HepG2 (cell line): ENCODE measurements around the gene AGFG1. TPM values are rescaled to one million over a fixed set of nuclear protein-coding genes. Genes with fewer than 3 reads are reported as not detected.

ENCODE experiments used
- CHCHD3 ChIP-seq: sonication (generic); formaldehyde crosslinking; IDR thresholded peaks from 2 replicates; pipeline ENCODE4 v1.8.0; 2022; ENCODE audit warnings: mild to moderate bottlenecking, missing genetic modification reagents, moderate library complexity
- GZF1 ChIP-seq: sonication (generic); formaldehyde crosslinking; IDR thresholded peaks from 2 replicates; pipeline ENCODE4 v1.5.1; 2020; ENCODE audit warnings: mild to moderate bottlenecking, missing genetic modification reagents
- ISL2 ChIP-seq: sonication (generic); formaldehyde crosslinking; IDR thresholded peaks from 2 replicates; pipeline ENCODE4 v1.5.0; 2020; ENCODE audit warnings: missing genetic modification reagents
- KDM1A ChIP-seq: IDR thresholded peaks from 2 replicates; pipeline ENCODE4 v1.6.1; 2016; ENCODE audit warnings: missing compliant biosample characterization
- MAZ ChIP-seq, 2 experiments: sonication (generic) in 1 of 2; formaldehyde crosslinking in 1 of 2; IDR thresholded peaks; 2 replicates each; pipeline versions ENCODE4 v1.5.0 to v1.6.1; 2012 to 2020; ENCODE audit warnings: low read depth in 2 of 2, mild to moderate bottlenecking in 2 of 2, borderline replicate concordance in 1 of 2, improper control_type of control experiment in 1 of 2, low read length in 1 of 2, missing genetic modification reagents in 1 of 2, moderate library complexity in 1 of 2
- RARA ChIP-seq: IDR thresholded peaks from 2 replicates; pipeline ENCODE4 v1.6.1; 2016; ENCODE audit warnings: missing genetic modification reagents, missing compliant biosample characterization
- REPIN1 ChIP-seq: sonication (generic); formaldehyde crosslinking; IDR thresholded peaks from 2 replicates; pipeline ENCODE4 v1.8.0; 2022; ENCODE audit warnings: missing genetic modification reagents, low read depth, mild to moderate bottlenecking, borderline replicate concordance
- TSC22D2 ChIP-seq: sonication (generic); formaldehyde crosslinking; IDR thresholded peaks from 2 replicates; pipeline ENCODE4 v1.5.1; 2020; ENCODE audit warnings: missing genetic modification reagents, mild to moderate bottlenecking, borderline replicate concordance
- YEATS4 ChIP-seq: sonication (generic); formaldehyde crosslinking; IDR thresholded peaks from 2 replicates; pipeline ENCODE4 v1.4.0; 2020; ENCODE audit warnings: missing genetic modification reagents, borderline replicate concordance
- ZBTB1 ChIP-seq: sonication (generic); formaldehyde crosslinking; IDR thresholded peaks from 2 replicates; pipeline ENCODE4 v1.4.0; 2020; ENCODE audit warnings: missing genetic modification reagents, borderline replicate concordance
- ZNF224 ChIP-seq: sonication (generic); formaldehyde crosslinking; IDR thresholded peaks from 2 replicates; pipeline ENCODE4 v1.5.0; 2020; ENCODE audit warnings: mild to moderate bottlenecking, missing genetic modification reagents
- ZNF589 ChIP-seq: sonication (generic); formaldehyde crosslinking; conservative IDR thresholded peaks from 2 replicates; pipeline ENCODE4 v1.8.0; 2022; ENCODE audit warnings: mild to moderate bottlenecking, moderate library complexity, missing genetic modification reagents
- ZNF672 ChIP-seq: sonication (generic); formaldehyde crosslinking; IDR thresholded peaks from 2 replicates; pipeline ENCODE4 v1.8.1; 2022; ENCODE audit warnings: missing genetic modification reagents
- ZNF780A ChIP-seq: sonication (generic); formaldehyde crosslinking; IDR thresholded peaks from 2 replicates; pipeline ENCODE4 v1.8.0; 2022; ENCODE audit warnings: mild to moderate bottlenecking, missing genetic modification reagents, moderate library complexity
- polyA plus RNA-seq, 8 experiments: library from polyadenylated mRNA; depleted of rRNA in 3 of 8; stranded (reverse) in 7 of 8; unstranded in 1 of 8; fragments of >200 nt; fragmentation: Illumina TruSeq in 4 of 8; extraction: Trizol in 4 of 8; gene quantifications; 2 replicates each; pipeline versions ENCODE4 v1.2.1 to v1.2.3, GENCODE V29; 2011 to 2016; ENCODE audit warnings: low read depth in 4 of 8, missing spikeins in 1 of 8, mixed read lengths in 1 of 8; ENCODE audit not compliant: insufficient read depth in 1 of 8
- total RNA-seq, 5 experiments: library from RNA; depleted of rRNA; stranded (reverse); fragments of >200 nt; fragmentation: Illumina TruSeq; extraction: Trizol; gene quantifications; 2 replicates each; pipeline ENCODE4 v1.2.3, GENCODE V29; 2016; ENCODE audit warnings: low read depth in 1 of 5
- TF ChIP-seq, protein P1 (sequence below): sonication (generic); formaldehyde crosslinking; IDR thresholded peaks from 2 replicates; pipeline ENCODE4 v1.5.0; 2020; ENCODE audit warnings: missing genetic modification reagents
- TF ChIP-seq, protein P2 (sequence below), 2 experiments: sonication (generic) in 1 of 2; formaldehyde crosslinking in 1 of 2; IDR thresholded peaks; 2 replicates each; pipeline versions ENCODE4 v1.4.0 to v1.6.1; 2016 to 2020; ENCODE audit warnings: borderline replicate concordance in 1 of 2, low read depth in 1 of 2, mild to moderate bottlenecking in 1 of 2, missing genetic modification reagents in 1 of 2
- TF ChIP-seq, protein P3 (sequence below): sonication (generic); formaldehyde crosslinking; IDR thresholded peaks from 2 replicates; pipeline ENCODE4 v1.8.0; 2022; ENCODE audit warnings: missing genetic modification reagents, mild to moderate bottlenecking, borderline replicate concordance
- TF ChIP-seq, protein P4 (sequence below): sonication (generic); formaldehyde crosslinking; IDR thresholded peaks from 2 replicates; pipeline ENCODE4 v1.4.0; 2020; ENCODE audit warnings: missing genetic modification reagents, borderline replicate concordance
- TF ChIP-seq, protein P5 (sequence below): IDR thresholded peaks from 2 replicates; pipeline ENCODE4 v1.6.1; 2016; ENCODE audit warnings: low read depth, borderline replicate concordance

Gene AGFG1
- total and polyA plus RNA-seq, 2 of the 13 experiments (the other 11 are each of a cell fraction or from before 2014, with no cell fraction given): 145 to 168 TPM

DNA sequence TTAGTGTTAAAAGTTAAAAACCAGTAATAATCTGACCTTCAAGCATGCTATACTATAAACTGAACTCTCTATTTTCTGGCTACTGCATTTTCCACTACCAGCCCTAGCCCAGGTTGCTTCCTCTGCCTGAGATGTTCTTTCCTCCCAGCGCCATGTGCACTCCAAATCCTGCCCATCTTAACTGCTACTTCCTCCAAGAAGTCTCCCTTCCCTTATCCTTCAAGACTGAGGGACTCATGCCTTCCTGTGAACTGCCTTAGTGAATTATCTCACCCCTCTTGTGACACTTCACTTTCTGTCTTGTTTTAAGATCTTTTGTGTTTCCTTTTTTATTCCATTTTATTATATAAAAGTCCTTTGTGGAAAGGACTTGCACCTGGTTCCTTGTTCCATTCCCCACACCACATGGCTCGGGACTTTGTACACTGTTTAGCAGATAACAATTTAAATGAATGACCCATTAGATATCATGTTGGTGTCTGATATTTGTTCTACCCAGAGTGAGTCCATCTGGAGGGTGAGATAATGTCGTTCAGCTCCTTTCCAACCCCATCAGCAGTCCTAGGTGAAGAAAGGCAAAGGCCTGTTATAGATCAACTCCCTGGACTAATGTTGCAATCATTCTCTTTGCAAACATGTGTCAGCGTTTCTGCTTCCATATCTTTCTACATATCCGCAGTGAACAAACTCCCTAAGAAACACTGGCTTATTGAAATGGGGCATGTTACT, 20.9 kb upstream of the AGFG1 start (continued):
- TF ChIP-seq REPIN1 (CRISPR knock-in tag): no peak; the same call in 1 of the 2 replicates
- TF ChIP-seq, protein P1, sequence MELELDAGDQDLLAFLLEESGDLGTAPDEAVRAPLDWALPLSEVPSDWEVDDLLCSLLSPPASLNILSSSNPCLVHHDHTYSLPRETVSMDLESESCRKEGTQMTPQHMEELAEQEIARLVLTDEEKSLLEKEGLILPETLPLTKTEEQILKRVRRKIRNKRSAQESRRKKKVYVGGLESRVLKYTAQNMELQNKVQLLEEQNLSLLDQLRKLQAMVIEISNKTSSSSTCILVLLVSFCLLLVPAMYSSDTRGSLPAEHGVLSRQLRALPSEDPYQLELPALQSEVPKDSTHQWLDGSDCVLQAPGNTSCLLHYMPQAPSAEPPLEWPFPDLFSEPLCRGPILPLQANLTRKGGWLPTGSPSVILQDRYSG (CRISPR knock-in tag): no peak
- TF ChIP-seq ZNF224 (CRISPR knock-in tag): no peak
- TF ChIP-seq ZNF780A (CRISPR knock-in tag): peak; percentile 89; the same call in 1 of the 2 replicates
- TF ChIP-seq, protein P2, sequence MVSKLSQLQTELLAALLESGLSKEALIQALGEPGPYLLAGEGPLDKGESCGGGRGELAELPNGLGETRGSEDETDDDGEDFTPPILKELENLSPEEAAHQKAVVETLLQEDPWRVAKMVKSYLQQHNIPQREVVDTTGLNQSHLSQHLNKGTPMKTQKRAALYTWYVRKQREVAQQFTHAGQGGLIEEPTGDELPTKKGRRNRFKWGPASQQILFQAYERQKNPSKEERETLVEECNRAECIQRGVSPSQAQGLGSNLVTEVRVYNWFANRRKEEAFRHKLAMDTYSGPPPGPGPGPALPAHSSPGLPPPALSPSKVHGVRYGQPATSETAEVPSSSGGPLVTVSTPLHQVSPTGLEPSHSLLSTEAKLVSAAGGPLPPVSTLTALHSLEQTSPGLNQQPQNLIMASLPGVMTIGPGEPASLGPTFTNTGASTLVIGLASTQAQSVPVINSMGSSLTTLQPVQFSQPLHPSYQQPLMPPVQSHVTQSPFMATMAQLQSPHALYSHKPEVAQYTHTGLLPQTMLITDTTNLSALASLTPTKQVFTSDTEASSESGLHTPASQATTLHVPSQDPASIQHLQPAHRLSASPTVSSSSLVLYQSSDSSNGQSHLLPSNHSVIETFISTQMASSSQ (IDR thresholded peaks at IDR 0.05; ENCODE audit: low read depth): peak; percentile 74
- TF ChIP-seq, protein P2 (CRISPR knock-in tag; IDR thresholded peaks at IDR 0.05; ENCODE audit: borderline replicate concordance): peak; percentile 86; the same call in 1 of the 2 replicates
- TF ChIP-seq KDM1A (CRISPR knock-in tag): peak; percentile 94
- no peak for TF ChIP-seq GZF1 (CRISPR knock-in tag)
- TF ChIP-seq, protein P3, sequence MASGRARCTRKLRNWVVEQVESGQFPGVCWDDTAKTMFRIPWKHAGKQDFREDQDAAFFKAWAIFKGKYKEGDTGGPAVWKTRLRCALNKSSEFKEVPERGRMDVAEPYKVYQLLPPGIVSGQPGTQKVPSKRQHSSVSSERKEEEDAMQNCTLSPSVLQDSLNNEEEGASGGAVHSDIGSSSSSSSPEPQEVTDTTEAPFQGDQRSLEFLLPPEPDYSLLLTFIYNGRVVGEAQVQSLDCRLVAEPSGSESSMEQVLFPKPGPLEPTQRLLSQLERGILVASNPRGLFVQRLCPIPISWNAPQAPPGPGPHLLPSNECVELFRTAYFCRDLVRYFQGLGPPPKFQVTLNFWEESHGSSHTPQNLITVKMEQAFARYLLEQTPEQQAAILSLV: no peak
- TF ChIP-seq CHCHD3 (CRISPR knock-in tag): no peak
- TF ChIP-seq ZNF672 (CRISPR knock-in tag): no peak
- TF ChIP-seq ISL2 (CRISPR knock-in tag): peak; percentile 96
- peak; percentile 78 for TF ChIP-seq TSC22D2
- peak; percentile 49 for TF ChIP-seq YEATS4 (CRISPR knock-in tag)
- TF ChIP-seq RARA: peak; percentile 73
- TF ChIP-seq ZNF589 (CRISPR knock-in tag): 0 out of 2 replicates have a peak, but pooled peaks have one; percentile 39
- no peak for TF ChIP-seq ZBTB1 (CRISPR knock-in tag)
- TF ChIP-seq, protein P4, sequence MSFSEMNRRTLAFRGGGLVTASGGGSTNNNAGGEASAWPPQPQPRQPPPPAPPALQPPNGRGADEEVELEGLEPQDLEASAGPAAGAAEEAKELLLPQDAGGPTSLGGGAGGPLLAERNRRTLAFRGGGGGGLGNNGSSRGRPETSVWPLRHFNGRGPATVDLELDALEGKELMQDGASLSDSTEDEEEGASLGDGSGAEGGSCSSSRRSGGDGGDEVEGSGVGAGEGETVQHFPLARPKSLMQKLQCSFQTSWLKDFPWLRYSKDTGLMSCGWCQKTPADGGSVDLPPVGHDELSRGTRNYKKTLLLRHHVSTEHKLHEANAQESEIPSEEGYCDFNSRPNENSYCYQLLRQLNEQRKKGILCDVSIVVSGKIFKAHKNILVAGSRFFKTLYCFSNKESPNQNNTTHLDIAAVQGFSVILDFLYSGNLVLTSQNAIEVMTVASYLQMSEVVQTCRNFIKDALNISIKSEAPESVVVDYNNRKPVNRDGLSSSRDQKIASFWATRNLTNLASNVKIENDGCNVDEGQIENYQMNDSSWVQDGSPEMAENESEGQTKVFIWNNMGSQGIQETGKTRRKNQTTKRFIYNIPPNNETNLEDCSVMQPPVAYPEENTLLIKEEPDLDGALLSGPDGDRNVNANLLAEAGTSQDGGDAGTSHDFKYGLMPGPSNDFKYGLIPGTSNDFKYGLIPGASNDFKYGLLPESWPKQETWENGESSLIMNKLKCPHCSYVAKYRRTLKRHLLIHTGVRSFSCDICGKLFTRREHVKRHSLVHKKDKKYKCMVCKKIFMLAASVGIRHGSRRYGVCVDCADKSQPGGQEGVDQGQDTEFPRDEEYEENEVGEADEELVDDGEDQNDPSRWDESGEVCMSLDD: no peak
- TF ChIP-seq MAZ (IDR thresholded peaks at IDR 0.05; ENCODE audit: borderline replicate concordance, low read depth, low read length): no peak
- 0 out of 2 replicates have a peak, but pooled peaks have one; percentile 36 for TF ChIP-seq MAZ (CRISPR knock-in tag; IDR thresholded peaks at IDR 0.05; ENCODE audit: low read depth)
- TF ChIP-seq, protein P5, sequence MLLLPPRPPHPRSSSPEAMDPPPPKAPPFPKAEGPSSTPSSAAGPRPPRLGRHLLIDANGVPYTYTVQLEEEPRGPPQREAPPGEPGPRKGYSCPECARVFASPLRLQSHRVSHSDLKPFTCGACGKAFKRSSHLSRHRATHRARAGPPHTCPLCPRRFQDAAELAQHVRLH (CRISPR knock-in tag): peak; percentile 94
